GM21619 (cell line): ENCODE data around the gene AGAP3.

Source experiments
- ATAC-seq: cut with Tn5 transposase; IDR thresholded peaks from one replicate; pipeline ENCODE4 v1.9.1; 2021; ENCODE audit not compliant: unreplicated experiment

The AGAP3 gene

GRCh38 chr7:151057989-151058780 lies 28.1 kb upstream of the AGAP3 start:
- peak; percentile 87 for ATAC-seq

GRCh38 chr7:151058781-151059366 lies 27.4 kb upstream of the AGAP3 start:
- no peak for ATAC-seq

- ATAC-seq = peak; percentile 30
Observed at GRCh38 chr7:151059367-151060112, 26.7 kb upstream of the AGAP3 start, which contains the start of gene SLC4A2. Gene SLC4A2 (plus strand): TSS chr7:151059589. CDS start chr7:151061988, 2,399 bp downstream.

- ATAC-seq = no peak
Observed at GRCh38 chr7:151060113-151060415, 26.2 kb upstream of the AGAP3 start.

- no peak for ATAC-seq
Observed at GRCh38 chr7:151060416-151061212, 25.7 kb upstream of the AGAP3 start.

- no peak for ATAC-seq
Observed at GRCh38 chr7:151061213-151062110, 24.8 kb upstream of the AGAP3 start.

- ATAC-seq = no peak
Observed at GRCh38 chr7:151062111-151062398, 24.2 kb upstream of the AGAP3 start.

GRCh38 chr7:151062399-151063211 lies 23.7 kb upstream of the AGAP3 start:
- no peak for ATAC-seq

GRCh38 chr7:151063212-151063561 lies 23.1 kb upstream of the AGAP3 start:
- ATAC-seq = no peak

GRCh38 chr7:151064454-151064853 lies 21.8 kb upstream of the AGAP3 start:
- no peak for ATAC-seq

GRCh38 chr7:151064993-151065392 lies 21.3 kb upstream of the AGAP3 start:
- ATAC-seq = no peak

- ATAC-seq = no peak
Observed at GRCh38 chr7:151065516-151065915, 20.8 kb upstream of the AGAP3 start.

- no peak for ATAC-seq
Observed at GRCh38 chr7:151066273-151066974, 19.9 kb upstream of the AGAP3 start.

- ATAC-seq = no peak
Observed at GRCh38 chr7:151068069-151068773, 18.1 kb upstream of the AGAP3 start.

GRCh38 chr7:151069841-151070573 lies 16.3 kb upstream of the AGAP3 start:
- ATAC-seq = no peak

GRCh38 chr7:151070574-151070960 lies 15.7 kb upstream of the AGAP3 start:
- ATAC-seq = no peak

- ATAC-seq = no peak
Observed at GRCh38 chr7:151071032-151071866, 15.0 kb upstream of the AGAP3 start.
